Daoy (cell line): ENCODE measurements around the gene MC1R. TPM values are rescaled to one million over a fixed set of nuclear protein-coding genes. Genes with fewer than 3 reads are reported as not detected.
"Not testable (repeated sequence)": the region's sequence is repeated elsewhere in the genome, so short reads cannot be mapped to it uniquely, and the experiment has no call there.

Experiments
- DNase-seq: peaks from one replicate; pipeline ENCODE4 v3.0.0-alpha.2; 2015; ENCODE audit warnings: low read depth
- total RNA-seq: library from RNA; depleted of rRNA; stranded (reverse); fragments of >200 nt; shearing (Covaris generic); gene quantifications from 2 replicates; pipeline ENCODE4 v1.2.3, GENCODE V29; 2014

The MC1R gene
- total RNA-seq, 1 experiment from 2014 or later = 1.9 TPM

DNA sequence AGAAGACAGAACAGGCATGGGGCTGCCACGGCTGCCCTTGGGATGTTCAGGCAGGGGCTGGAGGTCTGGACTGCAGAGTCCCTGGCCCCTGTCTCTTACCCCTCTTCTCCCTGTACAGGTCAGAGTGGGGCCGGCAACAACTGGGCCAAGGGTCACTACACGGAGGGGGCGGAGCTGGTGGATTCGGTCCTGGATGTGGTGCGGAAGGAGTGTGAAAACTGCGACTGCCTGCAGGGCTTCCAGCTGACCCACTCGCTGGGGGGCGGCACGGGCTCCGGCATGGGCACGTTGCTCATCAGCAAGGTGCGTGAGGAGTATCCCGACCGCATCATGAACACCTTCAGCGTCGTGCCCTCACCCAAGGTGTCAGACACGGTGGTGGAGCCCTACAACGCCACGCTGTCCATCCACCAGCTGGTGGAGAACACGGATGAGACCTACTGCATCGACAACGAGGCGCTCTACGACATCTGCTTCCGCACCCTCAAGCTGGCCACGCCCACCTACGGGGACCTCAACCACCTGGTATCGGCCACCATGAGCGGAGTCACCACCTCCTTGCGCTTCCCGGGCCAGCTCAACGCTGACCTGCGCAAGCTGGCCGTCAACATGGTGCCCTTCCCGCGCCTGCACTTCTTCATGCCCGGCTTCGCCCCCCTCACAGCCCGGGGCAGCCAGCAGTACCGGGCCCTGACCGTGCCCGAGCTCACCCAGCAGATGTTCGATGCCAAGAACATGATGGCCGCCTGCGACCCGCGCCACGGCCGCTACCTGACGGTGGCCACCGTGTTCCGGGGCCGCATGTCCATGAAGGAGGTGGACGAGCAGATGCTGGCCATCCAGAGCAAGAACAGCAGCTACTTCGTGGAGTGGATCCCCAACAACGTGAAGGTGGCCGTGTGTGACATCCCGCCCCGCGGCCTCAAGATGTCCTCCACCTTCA, 16.2 kb downstream of the MC1R start:
- peak; percentile 2 for DNase-seq

DNA sequence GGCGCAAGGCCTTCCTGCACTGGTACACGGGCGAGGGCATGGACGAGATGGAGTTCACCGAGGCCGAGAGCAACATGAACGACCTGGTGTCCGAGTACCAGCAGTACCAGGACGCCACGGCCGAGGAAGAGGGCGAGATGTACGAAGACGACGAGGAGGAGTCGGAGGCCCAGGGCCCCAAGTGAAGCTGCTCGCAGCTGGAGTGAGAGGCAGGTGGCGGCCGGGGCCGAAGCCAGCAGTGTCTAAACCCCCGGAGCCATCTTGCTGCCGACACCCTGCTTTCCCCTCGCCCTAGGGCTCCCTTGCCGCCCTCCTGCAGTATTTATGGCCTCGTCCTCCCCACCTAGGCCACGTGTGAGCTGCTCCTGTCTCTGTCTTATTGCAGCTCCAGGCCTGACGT, 17.0 kb downstream of the MC1R start:
- not testable (repeated sequence) for DNase-seq

DNA sequence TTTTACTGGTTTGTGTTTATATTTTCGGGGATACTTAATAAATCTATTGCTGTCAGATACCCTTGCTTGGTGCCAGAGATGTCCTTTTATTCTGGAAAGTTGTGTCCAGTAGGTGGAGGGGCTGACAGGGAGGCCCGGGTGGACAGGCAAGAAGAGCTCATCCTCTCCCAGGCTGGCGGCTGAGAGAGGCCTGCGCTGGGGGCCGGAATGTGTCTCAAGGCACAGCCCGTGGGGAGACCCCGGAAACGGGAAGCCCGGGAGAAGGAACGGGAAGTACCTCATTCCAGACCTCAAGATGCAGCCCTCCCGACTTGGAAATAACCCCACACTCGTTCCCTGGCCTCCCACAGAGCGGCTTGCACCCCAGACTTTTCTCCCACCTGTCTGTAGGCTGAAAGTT, 17.4 kb downstream of the MC1R start:
- DNase-seq = peak; percentile 0

DNA sequence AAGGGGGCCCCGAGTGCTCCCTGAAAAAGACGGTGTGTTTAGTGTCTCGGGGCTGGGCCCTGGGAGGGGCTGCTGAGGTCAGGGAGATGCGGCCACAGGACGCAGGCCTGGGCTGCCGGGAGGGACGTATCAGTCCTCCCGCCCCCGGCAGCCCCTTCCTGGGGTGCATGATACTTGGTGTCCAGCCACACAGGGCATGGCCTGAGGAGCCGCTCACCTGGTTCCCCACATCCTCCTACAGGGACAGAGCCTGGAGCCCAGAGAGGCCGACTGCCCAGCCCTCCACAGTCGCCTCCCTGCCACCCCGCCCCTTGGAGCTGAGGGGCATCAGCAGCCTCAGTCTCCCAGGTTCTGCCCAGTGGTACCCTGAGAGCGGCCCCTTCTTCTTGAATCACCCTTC, 17.8 kb downstream of the MC1R start:
- peak; percentile 0 for DNase-seq

DNA sequence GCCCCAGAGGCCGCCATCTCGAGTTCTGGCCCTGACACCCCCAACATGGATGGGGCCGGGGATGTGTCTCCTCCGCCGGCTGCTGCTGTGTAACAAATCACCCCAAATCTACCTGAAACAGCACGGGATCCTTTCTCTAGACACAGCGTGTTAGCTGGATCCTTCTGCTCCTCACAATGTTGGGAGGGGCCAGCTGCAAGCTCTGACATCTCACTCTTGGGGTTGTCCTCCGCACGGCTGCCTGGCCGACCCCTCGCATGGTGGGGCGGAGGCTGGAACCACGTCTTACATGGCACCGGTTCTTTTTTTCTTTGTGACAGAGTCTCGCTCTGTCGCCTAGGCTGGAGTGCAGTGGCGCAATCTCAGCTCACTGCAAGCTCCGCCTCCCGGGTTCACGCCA, 18.3 kb downstream of the MC1R start:
- DNase-seq = no peak

DNA sequence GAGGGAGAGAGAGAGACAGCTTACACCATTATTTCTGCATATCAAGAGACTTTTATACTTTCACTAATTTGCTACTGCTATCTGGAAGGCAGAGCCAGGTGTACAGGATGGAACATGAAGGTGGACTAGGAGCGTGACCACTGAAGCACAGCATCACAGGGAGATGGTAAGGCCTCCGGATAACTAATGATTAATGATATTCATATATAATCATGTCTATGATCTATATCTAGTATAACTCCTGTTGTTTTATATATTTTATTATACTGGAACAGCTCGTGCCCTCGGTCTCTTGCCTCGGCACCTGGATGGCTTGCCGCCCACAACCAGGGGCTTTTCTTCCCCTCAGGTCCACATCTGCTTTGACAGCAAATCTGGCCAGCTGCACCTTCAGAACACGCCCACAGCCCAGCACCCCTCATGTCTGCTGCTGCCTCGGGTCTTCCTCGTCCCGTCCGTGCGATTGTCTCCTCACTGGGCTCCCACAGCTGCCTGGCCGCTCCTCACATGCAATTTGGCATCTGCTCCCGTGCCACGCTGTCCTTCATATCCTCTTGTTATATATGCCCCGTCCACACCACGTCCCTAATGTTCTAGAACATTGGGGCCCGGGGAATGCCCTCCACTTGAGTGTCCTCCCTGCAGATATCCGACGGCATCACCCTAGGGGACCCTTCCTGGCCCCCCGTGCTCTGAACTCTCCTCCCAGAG, 19.7 kb downstream of the MC1R start:
- peak; percentile 0 for DNase-seq

DNA sequence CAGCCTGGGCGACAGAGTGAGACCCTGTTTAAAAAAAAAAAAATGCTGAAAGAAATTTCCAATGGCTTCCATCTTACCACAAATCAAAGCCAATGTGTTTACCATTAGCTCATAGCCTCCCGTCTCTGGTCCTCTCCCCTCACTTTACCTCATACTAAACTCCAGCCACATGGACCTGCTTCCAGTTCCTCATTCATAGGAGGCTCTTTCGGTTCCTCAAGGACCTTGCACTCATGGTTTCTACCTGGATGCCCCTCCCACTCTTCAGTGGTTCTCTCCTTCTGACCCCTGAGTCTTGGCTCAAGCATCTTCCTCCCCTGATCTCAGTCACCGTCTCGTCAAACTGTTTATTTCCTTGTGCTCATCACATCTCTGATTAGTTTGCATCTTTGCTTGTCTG, 26.1 kb downstream of the MC1R start:
- DNase-seq = peak; percentile 0

DNA sequence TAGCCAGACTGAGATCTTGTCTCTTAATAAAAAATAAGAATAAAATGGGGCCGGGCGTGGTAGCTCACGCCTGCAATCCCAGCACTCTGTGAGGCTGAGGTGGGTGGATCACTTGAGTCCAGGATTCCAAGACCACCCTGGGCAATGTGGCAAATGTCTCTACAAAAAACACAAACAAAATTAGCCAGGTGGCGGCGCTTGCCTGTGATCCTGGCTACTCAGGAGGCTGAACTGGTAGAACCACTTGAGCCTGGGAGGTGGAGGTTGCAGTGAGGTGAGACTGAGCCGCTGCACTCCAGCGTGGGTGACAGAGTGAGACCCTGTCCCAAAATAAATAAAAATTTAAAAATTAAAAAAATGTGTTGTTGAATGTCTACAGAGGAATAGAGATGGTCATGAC, 27.0 kb downstream of the MC1R start:
- no peak for DNase-seq

DNA sequence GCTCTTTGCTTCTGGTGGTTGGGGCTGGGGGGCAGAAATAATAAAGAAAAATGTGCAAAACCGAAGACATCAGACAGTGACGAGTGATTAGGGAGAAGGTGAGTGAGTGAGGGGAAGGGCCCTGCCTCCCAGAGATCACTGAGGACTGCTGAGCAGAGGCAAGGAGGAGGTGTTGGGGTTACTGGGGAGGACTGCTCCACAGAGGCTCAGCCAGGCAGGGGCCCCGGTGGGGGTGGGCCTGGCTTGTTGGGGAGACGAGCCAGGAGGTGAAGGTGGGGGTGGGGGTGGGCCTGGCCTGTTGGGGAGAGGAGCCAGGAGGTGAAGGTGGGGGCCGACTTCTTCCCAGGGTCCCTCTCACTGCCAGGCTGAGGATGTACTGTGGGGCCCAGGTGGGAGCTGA, 27.9 kb downstream of the MC1R start:
- DNase-seq = no peak

DNA sequence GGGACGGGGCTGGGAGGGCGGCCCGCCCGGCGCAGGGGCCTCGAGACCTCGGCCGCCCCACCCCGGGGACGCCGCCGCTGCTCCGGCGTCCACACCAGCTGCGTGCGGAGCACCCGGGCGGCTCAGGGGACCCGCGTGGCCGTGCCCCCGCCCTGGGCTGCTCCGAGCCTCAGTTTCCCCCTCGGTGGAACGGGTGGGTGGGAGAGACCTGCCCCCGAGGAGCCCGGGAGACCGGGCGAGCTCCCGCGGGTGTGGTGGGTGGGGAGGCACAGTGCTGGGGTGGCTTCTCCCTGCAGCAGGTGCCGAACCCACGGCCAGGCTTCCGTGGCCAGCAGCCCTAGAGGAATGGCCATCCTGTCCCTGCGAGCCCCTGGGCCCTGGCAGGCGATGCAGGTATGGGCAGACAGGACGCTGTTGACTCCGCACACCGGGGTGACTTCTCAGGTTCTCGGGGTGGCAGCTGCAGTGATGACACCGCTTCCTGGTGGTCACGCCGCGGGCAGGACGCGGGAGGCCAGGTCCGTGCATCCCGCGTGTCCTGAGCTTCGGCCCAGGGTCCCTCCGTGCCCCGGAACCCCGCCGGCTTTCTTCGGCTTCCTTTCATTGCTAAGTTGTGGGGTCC, 30.6 kb downstream of the MC1R start:
- DNase-seq = no peak

DNA sequence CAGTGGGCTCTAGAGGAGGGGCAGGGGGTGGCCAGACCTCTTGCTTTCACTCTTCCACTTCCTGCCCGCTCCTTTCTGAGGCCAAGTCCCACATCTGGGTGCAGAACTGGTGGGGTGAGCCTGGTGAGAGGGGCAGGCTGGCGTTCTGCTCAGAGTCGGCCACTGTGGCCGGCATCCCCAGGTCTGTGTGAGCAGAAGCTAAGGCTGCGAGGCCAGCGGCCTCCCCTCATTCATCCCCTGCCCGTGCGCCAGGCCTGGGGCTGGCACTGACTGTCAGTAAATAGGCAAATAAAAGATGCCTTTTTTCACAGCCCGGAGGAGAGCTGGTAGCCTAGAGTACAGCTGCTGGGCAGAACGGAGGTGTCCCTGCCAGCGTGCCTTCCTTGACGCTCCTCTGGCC, 31.1 kb downstream of the MC1R start:
- no peak for DNase-seq

DNA sequence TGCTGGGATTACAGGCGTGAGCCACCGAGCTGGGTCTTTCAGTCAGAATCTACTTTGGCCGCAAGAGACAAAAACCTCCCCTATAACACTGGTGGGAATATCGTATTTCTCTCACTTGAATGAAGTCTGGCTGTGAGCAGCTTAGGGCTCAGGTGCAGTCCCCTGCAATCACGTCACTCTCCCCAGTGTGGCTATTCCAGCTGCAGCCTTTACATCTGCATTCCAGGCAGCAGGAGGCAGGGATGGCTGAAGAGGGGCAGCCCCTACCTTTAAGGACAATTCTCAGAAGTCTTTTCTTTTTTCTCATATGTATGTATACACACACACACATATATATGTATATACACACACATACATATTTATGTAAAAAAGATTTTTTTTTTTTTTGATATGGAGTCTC, 32.8 kb downstream of the MC1R start:
- no peak for DNase-seq

DNA sequence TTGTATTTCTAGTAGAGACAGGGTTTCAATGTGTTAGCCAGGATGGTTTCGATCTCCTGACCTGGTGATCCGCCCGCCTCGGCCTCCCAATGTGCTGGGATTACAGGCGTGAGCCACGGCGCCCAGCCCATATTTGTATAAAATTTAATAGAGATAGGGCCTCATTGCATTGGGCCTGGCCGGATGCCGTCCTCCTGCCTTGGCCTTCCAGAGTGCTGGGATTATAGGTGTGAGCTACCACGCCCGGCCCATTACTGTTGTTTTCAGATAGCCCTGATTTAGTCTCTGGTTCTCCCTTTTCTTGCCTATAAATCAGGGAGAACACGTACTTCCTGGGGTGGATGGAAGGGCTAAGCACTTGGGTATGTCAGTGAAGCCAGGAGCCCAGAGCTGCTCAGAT, 33.4 kb downstream of the MC1R start:
- no peak for DNase-seq

DNA sequence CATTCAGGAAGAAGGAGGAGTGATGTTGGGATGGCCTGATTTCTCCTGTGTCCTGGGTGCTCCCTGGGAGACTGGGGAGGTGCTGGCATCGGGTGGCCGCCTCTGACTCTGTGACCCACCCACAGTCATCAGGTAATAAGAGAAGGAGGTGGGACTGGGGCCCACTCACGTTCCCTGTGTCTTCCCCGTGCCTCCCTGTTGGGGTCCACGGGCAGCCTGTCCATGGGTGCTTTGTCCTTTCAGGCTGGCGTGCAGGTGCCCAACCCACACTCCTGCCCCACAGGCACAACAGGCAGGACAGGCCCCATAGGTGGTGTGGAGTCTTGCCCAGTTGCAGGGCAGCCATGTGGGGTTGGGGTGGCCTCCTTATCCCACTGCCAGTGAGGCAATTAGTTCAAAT, 33.9 kb downstream of the MC1R start:
- DNase-seq = no peak

DNA sequence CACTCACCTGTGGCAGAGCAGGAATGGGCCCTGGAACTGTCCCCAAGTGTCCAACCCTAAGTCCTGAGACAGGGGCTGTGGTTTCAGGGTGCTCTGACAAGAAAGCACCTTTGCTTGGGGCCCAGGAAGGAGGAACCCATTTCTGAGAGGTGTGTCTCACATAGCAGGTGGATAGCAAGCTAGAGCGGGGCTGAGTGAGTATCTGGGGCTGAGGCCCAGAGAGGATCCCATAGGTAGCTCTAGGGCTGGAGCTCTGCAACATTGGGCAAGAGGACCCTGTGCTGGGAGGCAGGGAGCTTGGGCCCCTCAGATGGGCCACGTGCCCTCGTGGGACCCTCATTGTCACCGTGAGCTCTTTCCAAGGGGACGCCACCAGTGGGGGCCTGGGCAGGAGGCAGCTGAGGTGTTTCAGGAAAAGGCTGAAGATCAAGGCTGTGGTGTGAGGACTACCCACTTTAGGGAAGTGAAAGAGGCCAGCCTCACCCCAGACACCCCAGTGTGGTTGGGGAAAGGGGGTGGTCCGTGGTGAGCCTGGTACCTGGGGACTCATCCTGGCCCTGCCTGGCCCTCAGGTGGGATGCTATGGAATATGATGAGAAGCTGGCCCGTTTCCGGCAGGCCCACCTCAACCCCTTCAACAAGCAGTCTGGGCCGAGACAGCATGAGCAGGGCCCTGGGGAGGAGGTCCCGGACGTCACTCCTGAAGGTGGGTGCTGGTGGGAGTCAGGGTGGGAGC, 35.2 kb downstream of the MC1R start:
- DNase-seq = no peak

DNA sequence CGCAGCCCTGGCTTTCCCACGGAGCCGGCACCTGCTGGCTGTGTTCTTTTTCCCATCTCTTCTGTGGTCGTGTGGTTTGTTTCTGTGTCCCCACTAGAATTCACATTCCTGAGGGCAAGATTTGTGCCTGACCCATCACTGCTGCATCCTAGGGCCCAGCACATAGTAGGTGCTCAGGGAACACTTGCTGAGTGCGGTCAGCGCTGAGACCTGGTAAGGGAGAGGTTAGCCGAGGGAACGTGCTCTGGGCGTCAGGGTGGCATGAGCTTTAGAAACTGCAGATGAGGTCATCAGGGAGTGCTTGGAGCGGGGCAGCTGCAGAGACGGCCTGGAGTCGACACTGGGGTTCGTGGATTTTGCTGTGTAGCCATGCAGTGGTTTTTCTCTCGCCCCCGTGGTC, 35.8 kb downstream of the MC1R start:
- no peak for DNase-seq

DNA sequence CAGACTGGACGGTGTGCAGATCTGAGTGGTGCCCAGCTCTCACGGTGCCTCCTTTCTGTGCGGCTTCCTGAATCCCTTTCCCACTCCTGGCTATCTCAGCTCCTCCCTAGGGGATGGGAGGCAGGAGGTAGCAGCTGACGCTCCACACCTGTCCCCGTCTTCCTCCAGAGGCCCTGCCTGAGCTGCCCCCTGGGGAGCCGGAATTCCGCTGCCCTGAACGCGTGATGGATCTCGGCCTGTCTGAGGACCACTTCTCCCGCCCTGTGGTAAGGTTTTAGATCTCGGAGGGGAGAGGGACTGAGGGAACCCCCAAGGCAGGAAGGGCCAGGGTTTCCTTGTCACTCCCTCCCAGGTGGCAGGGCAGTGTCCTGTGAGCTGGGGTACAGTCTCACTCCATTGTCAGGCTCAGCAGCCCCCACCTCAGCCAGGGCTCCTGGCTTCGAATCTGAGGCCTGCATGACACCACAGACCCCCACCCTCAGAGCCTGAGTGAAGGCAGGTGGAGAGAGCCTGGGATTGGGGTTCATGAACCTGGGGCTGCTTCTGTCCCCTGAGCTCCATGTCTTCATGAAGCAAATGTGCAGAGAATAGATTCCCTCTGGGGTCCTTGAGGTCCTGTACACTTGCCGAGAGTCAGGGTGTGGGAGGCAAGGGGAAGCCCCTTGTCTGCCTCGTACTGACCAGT, 36.5 kb downstream of the MC1R start:
- DNase-seq = no peak

DNA sequence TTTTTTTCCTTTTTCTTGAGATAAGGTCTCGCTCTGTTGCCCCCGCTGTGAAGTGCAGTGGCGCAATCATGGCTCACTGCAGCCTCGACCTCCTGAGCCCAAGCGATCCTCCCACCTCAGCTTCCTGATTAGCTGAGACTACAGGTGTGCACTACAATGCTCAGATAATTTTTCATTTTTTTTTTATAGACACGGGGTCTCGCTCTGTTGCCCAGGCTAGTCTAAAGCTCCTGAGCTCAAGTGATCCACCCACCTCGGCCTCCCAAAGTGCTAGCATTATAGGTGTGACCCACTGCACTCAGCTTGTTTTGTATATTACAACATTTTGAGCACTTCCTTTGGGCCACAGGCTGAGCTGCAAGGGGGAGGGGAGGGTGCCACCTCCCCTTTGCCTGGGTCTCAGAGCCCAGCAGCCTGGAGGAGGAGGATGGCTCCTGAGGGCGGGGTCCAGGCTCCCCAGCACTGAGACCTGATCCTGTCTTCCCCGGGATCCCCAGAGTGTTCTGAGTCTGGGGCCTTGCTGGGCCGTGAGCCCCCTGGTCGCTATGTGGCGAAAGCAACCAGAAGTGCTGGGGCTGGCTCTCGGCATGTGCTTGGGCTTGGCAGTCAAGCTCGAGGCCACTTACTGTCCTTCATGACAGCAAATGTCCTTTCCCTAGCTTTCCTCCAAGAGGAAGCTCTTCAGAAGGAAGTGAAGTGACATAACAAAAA, 38.0 kb downstream of the MC1R start:
- DNase-seq = no peak

DNA sequence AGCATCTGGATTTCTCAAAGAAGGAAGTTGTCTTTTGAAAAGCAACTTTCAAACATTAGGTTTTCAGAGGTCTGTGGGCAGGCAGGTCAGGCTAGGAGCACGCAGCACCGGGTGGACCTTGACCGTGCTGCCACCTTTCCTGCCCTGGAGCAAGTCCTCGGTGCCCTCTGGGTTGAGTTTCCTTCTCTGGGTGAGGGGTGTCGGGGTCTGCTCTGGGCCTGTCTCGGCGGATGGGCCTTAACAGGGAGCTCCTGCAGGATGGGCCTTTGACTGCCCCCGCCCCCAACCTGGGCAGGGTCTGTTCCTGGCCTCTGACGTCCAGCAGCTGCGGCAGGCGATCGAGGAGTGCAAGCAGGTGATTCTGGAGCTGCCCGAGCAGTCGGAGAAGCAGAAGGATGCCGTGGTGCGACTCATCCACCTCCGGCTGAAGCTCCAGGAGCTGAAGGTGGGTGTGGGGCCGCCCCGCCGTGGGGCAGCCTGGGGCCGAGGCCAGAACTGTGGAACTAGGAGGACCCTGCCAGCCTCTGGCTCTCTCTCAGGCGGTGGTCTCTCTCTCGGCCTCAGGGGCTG, 38.6 kb downstream of the MC1R start:
- no peak for DNase-seq

DNA sequence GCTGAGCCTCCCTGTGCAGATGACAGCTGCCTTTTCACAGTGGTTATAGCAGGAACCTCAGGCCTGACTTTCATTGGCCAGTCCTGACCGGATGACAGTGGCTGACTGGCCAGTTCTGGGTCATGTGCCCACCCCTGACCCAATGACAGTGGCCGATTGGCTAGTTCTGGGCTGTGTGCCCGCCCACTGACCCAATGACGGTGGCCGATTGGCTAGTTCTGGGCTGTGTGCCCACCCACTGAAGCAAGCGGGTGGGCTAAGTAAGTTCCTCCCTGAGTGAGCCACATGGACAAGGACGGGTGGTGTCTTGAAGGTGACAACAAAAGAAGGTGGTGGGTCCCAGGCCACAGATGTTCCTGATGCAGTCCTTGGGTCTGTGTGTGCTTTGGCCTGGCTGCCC, 39.4 kb downstream of the MC1R start:
- DNase-seq = no peak
